HEK293 (cell line): ENCODE data around the gene SLC35F3.

ENCODE experiments used
- BCL11B ChIP-seq: fragments of 450-650 bp; formaldehyde crosslinking; IDR thresholded peaks from 2 replicates; pipeline ENCODE4 v1.5.1; 2016; ENCODE audit warnings: low read depth, missing biosample characterization, missing genetic modification characterization
- KLF10 ChIP-seq: fragments of 450-650 bp; IDR thresholded peaks from 2 replicates; pipeline ENCODE4 v1.5.1; 2018; ENCODE audit warnings: missing biosample characterization, mild to moderate bottlenecking, missing genetic modification characterization
- KLF16 ChIP-seq: fragments of 450-650 bp; formaldehyde crosslinking; IDR thresholded peaks from 2 replicates; pipeline ENCODE4 v1.5.1; 2017; ENCODE audit warnings: missing biosample characterization, missing genetic modification characterization
- KLF9 ChIP-seq: fragments of 450-650 bp; formaldehyde crosslinking; IDR thresholded peaks from 2 replicates; pipeline ENCODE4 v1.5.1; 2016; ENCODE audit warnings: missing biosample characterization, missing genetic modification characterization, low read depth
- ZNF571 ChIP-seq: fragments of 450-650 bp; formaldehyde crosslinking; IDR thresholded peaks from 2 replicates; pipeline ENCODE4 v1.5.0; 2017; ENCODE audit warnings: missing biosample characterization, missing genetic modification characterization
- TF ChIP-seq, protein P1 (sequence below): fragments of 450-650 bp; formaldehyde crosslinking; IDR thresholded peaks from 2 replicates; pipeline ENCODE4 v1.5.1; 2016; ENCODE audit warnings: missing biosample characterization, missing genetic modification characterization

DNA sequence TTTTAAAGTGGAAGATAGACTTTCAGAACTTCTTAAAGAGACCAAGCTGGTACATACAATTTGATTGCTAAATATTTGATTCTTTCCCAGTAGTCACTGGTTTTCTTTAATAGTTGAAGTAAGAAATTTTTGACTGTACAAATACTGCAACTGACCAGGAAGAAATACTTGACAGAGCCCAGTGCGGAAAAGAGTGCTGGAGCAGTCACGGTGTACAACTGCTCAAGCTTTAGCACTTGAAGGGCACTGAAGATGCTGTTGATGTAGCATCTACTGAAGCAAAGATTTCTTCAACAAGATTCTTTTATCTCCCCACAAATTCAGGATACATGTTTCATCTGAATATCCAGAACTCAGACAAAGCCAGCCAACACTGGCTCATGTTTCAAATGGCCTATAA, 41.5 kb downstream of the SLC35F3 start:
- TF ChIP-seq ZNF571 = no peak
- no peak for TF ChIP-seq KLF16 (tag by site-specific recombination)
- TF ChIP-seq KLF10 (tag by site-specific recombination) = no peak
- TF ChIP-seq BCL11B (tag by site-specific recombination) = no peak
- TF ChIP-seq, protein P1, sequence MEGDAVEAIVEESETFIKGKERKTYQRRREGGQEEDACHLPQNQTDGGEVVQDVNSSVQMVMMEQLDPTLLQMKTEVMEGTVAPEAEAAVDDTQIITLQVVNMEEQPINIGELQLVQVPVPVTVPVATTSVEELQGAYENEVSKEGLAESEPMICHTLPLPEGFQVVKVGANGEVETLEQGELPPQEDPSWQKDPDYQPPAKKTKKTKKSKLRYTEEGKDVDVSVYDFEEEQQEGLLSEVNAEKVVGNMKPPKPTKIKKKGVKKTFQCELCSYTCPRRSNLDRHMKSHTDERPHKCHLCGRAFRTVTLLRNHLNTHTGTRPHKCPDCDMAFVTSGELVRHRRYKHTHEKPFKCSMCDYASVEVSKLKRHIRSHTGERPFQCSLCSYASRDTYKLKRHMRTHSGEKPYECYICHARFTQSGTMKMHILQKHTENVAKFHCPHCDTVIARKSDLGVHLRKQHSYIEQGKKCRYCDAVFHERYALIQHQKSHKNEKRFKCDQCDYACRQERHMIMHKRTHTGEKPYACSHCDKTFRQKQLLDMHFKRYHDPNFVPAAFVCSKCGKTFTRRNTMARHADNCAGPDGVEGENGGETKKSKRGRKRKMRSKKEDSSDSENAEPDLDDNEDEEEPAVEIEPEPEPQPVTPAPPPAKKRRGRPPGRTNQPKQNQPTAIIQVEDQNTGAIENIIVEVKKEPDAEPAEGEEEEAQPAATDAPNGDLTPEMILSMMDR (tag by site-specific recombination) = no peak
- no peak for TF ChIP-seq KLF9 (tag by site-specific recombination)
